ENCODE results near the gene MPEG1. TPM values are rescaled to one million over a fixed set of nuclear protein-coding genes. Genes with fewer than 3 reads are reported as not detected.

Gene MPEG1
- total RNA-seq, 2 donors from 2014 or later = 29.8 to 32.1 TPM

DNA sequence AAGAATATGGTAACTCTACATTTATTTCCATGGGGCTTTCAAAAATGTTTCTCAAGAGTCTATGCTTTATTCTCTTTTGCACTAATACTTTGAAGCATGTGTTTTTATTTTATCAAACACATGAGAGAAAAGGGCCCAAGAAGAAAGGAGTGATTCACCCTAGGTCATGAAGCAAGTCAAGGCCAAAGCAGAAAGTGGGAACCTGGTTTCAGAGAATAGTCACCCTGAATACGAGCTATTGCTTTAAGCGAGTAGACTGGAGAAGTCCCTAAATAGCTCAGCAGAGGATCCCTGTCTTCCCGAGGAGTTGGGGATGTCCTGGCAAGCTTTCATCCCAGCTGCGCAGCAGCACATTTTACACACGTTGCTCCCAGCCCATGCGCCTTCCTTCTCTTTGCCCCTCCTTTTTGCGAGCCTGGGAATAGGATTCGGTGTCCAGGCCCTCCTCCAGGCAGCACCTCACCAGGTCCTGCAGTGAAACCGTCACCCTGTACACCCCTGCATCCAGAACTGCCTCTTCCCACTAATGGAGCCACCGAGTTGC is 19.1 kb downstream of the MPEG1 start:
- Histone ChIP-seq H3K9me3 (no peaks in the 10 kb centered on the region), H3K27me3 (replicated peaks; ENCODE audit: insufficient read depth) (no peaks in the 10 kb centered on the region), H3K4me3 (no peak overlapping the region), H3K27ac (no peak overlapping the region), H3K36me3 (peaks cover 3% of the 10 kb centered on the region), H3K4me1 (ENCODE audit: control insufficient read depth in 1 of 2, low read depth in 2 of 2) (peaks cover 3 to 10% of the 10 kb centered on the region in 2 donors)
- no peak for ATAC-seq (ENCODE audit: insufficient number of reproducible peaks, low FRiP score, low read depth)
- DNase-seq (ENCODE audit: low spot score) = no peak
- TF ChIP-seq, protein P1, sequence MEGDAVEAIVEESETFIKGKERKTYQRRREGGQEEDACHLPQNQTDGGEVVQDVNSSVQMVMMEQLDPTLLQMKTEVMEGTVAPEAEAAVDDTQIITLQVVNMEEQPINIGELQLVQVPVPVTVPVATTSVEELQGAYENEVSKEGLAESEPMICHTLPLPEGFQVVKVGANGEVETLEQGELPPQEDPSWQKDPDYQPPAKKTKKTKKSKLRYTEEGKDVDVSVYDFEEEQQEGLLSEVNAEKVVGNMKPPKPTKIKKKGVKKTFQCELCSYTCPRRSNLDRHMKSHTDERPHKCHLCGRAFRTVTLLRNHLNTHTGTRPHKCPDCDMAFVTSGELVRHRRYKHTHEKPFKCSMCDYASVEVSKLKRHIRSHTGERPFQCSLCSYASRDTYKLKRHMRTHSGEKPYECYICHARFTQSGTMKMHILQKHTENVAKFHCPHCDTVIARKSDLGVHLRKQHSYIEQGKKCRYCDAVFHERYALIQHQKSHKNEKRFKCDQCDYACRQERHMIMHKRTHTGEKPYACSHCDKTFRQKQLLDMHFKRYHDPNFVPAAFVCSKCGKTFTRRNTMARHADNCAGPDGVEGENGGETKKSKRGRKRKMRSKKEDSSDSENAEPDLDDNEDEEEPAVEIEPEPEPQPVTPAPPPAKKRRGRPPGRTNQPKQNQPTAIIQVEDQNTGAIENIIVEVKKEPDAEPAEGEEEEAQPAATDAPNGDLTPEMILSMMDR (IDR thresholded peaks at IDR 0.05) = no peak

DNA sequence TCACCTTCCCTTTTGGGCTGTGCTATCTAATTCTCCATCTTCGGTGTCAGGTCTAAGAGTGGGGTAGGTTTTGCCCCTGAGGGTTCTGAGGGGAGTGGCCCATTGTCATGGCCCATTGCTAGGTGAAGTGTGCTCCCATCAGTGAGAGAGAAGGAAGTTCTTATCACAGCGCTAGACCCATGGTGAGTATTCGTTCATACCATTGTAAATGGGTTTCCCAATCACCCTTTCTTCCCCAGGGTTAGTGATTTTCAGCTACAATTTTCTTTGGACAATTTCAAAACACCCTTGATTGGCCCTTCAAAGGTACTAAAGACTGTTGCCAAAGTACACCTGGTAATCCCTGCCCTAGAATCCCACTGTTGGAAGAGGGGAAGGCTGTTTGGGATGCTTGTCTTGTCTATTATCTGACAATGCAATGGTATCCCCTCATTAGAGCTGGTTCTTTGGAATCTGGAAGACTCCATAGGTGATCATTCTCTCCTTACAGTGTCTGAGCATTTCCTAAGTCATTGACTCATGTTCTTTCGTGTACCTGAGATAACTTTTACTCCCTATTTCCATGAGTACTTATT is 20.2 kb downstream of the MPEG1 start:
- H3K27ac ChIP-seq = no peak overlapping the region
- H3K27me3 ChIP-seq (replicated peaks; ENCODE audit: insufficient read depth) = no peaks in the 10 kb centered on the region
- peaks cover 3% of the 10 kb centered on the region for H3K36me3 ChIP-seq
- H3K4me1 ChIP-seq (ENCODE audit: control insufficient read depth in 1 of 2, low read depth in 2 of 2) = peaks cover 0 to 1% of the 10 kb centered on the region in 2 donors
- no peaks in the 10 kb centered on the region for H3K9me3 ChIP-seq
- H3K4me3 ChIP-seq = no peak overlapping the region
- TF ChIP-seq, protein P1 (IDR thresholded peaks at IDR 0.05) = no peak
- ATAC-seq (ENCODE audit: insufficient number of reproducible peaks, low FRiP score, low read depth) = no peak
- DNase-seq (ENCODE audit: low spot score) = no peak

DNA sequence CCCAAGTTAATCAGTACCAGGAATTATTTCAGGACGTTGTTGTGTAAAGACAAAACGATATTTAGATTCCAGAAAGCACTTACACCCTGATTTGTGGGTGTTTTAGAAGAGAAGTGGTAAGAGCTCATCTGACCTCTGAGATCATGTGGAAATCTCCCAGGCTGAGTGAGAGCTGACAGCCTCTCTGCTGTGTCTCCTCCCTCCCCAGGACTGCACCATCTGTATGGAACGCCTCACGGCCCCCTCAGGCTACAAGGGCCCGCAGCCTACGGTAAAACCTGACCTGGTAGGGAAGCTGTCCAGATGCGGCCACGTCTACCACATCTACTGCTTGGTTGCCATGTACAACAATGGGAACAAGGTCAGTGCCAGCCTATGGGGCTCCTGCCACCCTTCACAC is 20.8 kb downstream of the MPEG1 start:
- H3K36me3 ChIP-seq = peaks cover 3% of the 10 kb centered on the region
- ATAC-seq (ENCODE audit: insufficient number of reproducible peaks, low FRiP score, low read depth) = no peak

DNA sequence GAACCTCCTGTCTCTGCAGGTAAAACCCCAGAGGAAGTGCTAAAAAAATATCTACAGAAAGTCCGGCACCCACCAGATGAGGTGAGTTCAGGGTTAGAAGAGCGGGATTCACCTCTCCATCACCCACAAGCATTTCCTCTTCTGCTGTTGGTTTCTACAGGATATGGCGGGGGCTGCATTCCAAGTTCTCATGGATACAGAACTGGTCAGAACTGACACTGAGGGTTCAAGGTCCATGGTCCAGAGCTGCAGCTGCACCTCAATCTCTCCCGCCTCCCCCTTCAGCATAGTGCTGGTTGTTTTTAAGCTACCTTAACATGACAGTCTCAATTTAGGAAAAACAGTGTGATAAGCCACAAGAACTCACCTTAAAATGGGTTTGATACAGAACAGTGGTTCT is 21.6 kb downstream of the MPEG1 start:
- Histone ChIP-seq H3K4me1 (ENCODE audit: control insufficient read depth in 1 of 2, low read depth in 2 of 2) (no peaks in the 10 kb centered on the region), H3K36me3 (peaks cover 3% of the 10 kb centered on the region), H3K9me3 (no peaks in the 10 kb centered on the region), H3K4me3 (no peak overlapping the region), H3K27ac (no peak overlapping the region), H3K27me3 (replicated peaks; ENCODE audit: insufficient read depth) (no peaks in the 10 kb centered on the region)
- TF ChIP-seq, protein P1 (IDR thresholded peaks at IDR 0.05) = no peak
- ATAC-seq (ENCODE audit: insufficient number of reproducible peaks, low FRiP score, low read depth) (no peak), DNase-seq (ENCODE audit: low spot score) (no peak)

More for the DNA sequence above, 20.8 kb downstream of the MPEG1 start:
- H3K9me3 ChIP-seq = no peaks in the 10 kb centered on the region
- no peak for DNase-seq (ENCODE audit: low spot score)
- H3K27ac ChIP-seq = no peak overlapping the region
- H3K4me1 ChIP-seq (ENCODE audit: control insufficient read depth in 1 of 2, low read depth in 2 of 2) = no peaks in the 10 kb centered on the region
- H3K4me3 ChIP-seq = no peak overlapping the region
- TF ChIP-seq, protein P1 (IDR thresholded peaks at IDR 0.05) = no peak
- no peaks in the 10 kb centered on the region for H3K27me3 ChIP-seq (replicated peaks; ENCODE audit: insufficient read depth)

DNA sequence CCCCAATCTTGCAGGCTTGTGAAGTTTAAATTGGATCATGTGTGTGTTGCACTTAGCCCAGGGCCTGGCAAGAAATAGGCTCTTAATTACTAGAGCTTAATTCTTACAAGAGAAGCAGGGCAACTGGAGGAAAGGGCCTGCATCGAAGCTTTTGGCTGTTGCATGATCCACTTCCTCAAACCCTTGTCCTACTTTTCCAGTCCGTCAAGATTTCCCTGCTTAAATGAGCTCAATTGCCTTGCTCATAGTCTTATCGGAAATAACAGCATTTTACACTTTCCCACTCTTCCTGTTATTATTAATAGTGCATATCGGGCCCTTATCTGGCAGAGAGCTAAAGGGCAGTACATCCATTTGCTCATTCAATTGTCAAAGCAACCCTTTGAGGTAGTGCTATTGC is 22.7 kb downstream of the MPEG1 start:
- ATAC-seq (ENCODE audit: insufficient number of reproducible peaks, low FRiP score, low read depth) = no peak
- no peaks in the 10 kb centered on the region for H3K4me1 ChIP-seq (ENCODE audit: control insufficient read depth in 1 of 2, low read depth in 2 of 2)
- TF ChIP-seq, protein P1 (IDR thresholded peaks at IDR 0.05) = no peak

More for the DNA sequence above, 22.7 kb downstream of the MPEG1 start:
- Histone ChIP-seq H3K27ac (no peak overlapping the region), H3K36me3 (peaks cover 3% of the 10 kb centered on the region), H3K27me3 (replicated peaks; ENCODE audit: insufficient read depth) (no peaks in the 10 kb centered on the region), H3K4me3 (no peak overlapping the region), H3K9me3 (no peaks in the 10 kb centered on the region)
- no peak for DNase-seq (ENCODE audit: low spot score)
